Osteocyte (in vitro differentiated cells): ENCODE data around the gene FNDC10. TPM values are rescaled to one million over a fixed set of nuclear protein-coding genes. Genes with fewer than 3 reads are reported as not detected.
"Not testable (repeated sequence)": the region's sequence is repeated elsewhere in the genome, so short reads cannot be mapped to it uniquely, and the experiment has no call there.

ENCODE experiments used
- DNase-seq: peaks from one replicate; pipeline ENCODE4 v3.0.0; 2021; ENCODE audit warnings: mixed read lengths; ENCODE audit not compliant: unreplicated experiment; ENCODE audit errors: extremely low spot score
- H3K27ac Mint-ChIP-seq: one replicate; pipeline ENCODE4 v1.8.0; 2021; ENCODE audit warnings: mild to moderate bottlenecking, mixed read lengths; ENCODE audit not compliant: unreplicated experiment
- H3K27me3 Mint-ChIP-seq: one replicate; pipeline ENCODE4 v1.8.0; 2021; ENCODE audit warnings: mixed read lengths; ENCODE audit not compliant: unreplicated experiment
- H3K36me3 Mint-ChIP-seq: one replicate; pipeline ENCODE4 v1.8.0; 2021; ENCODE audit warnings: mixed read lengths; ENCODE audit not compliant: unreplicated experiment
- H3K4me1 Mint-ChIP-seq: one replicate; pipeline ENCODE4 v1.8.0; 2021; ENCODE audit warnings: mixed read lengths; ENCODE audit not compliant: unreplicated experiment
- H3K4me3 Mint-ChIP-seq: one replicate; pipeline ENCODE4 v1.8.0; 2021; ENCODE audit warnings: mild to moderate bottlenecking, moderate library complexity, mixed read lengths; ENCODE audit not compliant: unreplicated experiment
- H3K9me3 Mint-ChIP-seq: one replicate; pipeline ENCODE4 v1.8.0; 2021; ENCODE audit warnings: mixed read lengths; ENCODE audit not compliant: unreplicated experiment
- CTCF ChIP-seq: fragments of 200-600 bp; sonication (generic); IDR thresholded peaks from 2 replicates; pipeline ENCODE4 v1.5.0; 2021; ENCODE audit warnings: antibody characterized with exemption, mild to moderate bottlenecking, moderate library complexity
- long read RNA-seq: library from polyadenylated mRNA; unstranded; transcript quantifications from one replicate; pipeline ENCODE4 v2.0.0, GENCODE V29; 2021
- total RNA-seq: library from RNA; stranded (reverse); gene quantifications from 2 replicates; pipeline ENCODE4 v1.2.1, GENCODE V29; 2021

The FNDC10 gene
- total RNA-seq, result 25.6 and 28.0 TPM in 2 replicates
- long read RNA-seq, partial matches to known transcripts, result 0 of 2 reads
- long read RNA-seq, other reads (novel, unspliced or antisense), result 0 of 2 reads

GRCh38 chr1:1599935-1600860, at the start of gene FNDC10:
FNDC10 (minus strand) TSS chr1:1600135; CDS start chr1:1600015, 120 bp downstream.
- peak within 1 kb of the TSS; percentile 71 for H3K4me3 Mint-ChIP-seq
- DNase-seq, result peak; percentile 81
- H3K36me3 Mint-ChIP-seq, result no peaks in the 10 kb centered on the region
- peaks cover 12% of the 10 kb centered on the region for H3K4me1 Mint-ChIP-seq
- no peaks in the 10 kb centered on the region for H3K27me3 Mint-ChIP-seq
- no peak for TF ChIP-seq CTCF
- H3K27ac Mint-ChIP-seq, result no peak within 1 kb of the TSS
- H3K9me3 Mint-ChIP-seq, result no peaks in the 10 kb centered on the region

GRCh38 chr1:1648265-1648664, 48.3 kb upstream of the FNDC10 start:
- H3K27ac Mint-ChIP-seq, DNase-seq, H3K9me3 Mint-ChIP-seq, H3K4me1 Mint-ChIP-seq, H3K27me3 Mint-ChIP-seq, H3K4me3 Mint-ChIP-seq: not testable (repeated sequence)
- H3K36me3 Mint-ChIP-seq, result peaks cover 46% of the 10 kb centered on the region

GRCh38 chr1:1647567-1648241, 47.8 kb upstream of the FNDC10 start:
- not testable (repeated sequence) for DNase-seq, H3K4me3 Mint-ChIP-seq, H3K27me3 Mint-ChIP-seq, H3K4me1 Mint-ChIP-seq, H3K9me3 Mint-ChIP-seq, H3K27ac Mint-ChIP-seq
- peaks cover 45% of the 10 kb centered on the region for H3K36me3 Mint-ChIP-seq

- not testable (repeated sequence) for DNase-seq, H3K4me1 Mint-ChIP-seq, H3K27me3 Mint-ChIP-seq, H3K27ac Mint-ChIP-seq, H3K4me3 Mint-ChIP-seq, H3K9me3 Mint-ChIP-seq
- peaks cover 33% of the 10 kb centered on the region for H3K36me3 Mint-ChIP-seq
These were observed 46.4 kb upstream of the FNDC10 start for GRCh38 chr1:1646326-1646725.

GRCh38 chr1:1640711-1641461, 41.0 kb upstream of the FNDC10 start:
- H3K4me1 Mint-ChIP-seq, H3K9me3 Mint-ChIP-seq, H3K4me3 Mint-ChIP-seq, H3K36me3 Mint-ChIP-seq, H3K27me3 Mint-ChIP-seq, DNase-seq, H3K27ac Mint-ChIP-seq: not testable (repeated sequence)

GRCh38 chr1:1640081-1640480, 40.1 kb upstream of the FNDC10 start:
- not testable (repeated sequence) for H3K4me3 Mint-ChIP-seq, DNase-seq, H3K27ac Mint-ChIP-seq, H3K27me3 Mint-ChIP-seq, H3K36me3 Mint-ChIP-seq, H3K4me1 Mint-ChIP-seq, H3K9me3 Mint-ChIP-seq

- not testable (repeated sequence) for H3K9me3 Mint-ChIP-seq, H3K27ac Mint-ChIP-seq, H3K4me3 Mint-ChIP-seq, H3K36me3 Mint-ChIP-seq, H3K4me1 Mint-ChIP-seq, H3K27me3 Mint-ChIP-seq, DNase-seq
These were observed 39.4 kb upstream of the FNDC10 start for GRCh38 chr1:1639368-1639767.

- DNase-seq, H3K27ac Mint-ChIP-seq, H3K36me3 Mint-ChIP-seq, H3K4me1 Mint-ChIP-seq, H3K4me3 Mint-ChIP-seq, H3K27me3 Mint-ChIP-seq, H3K9me3 Mint-ChIP-seq: not testable (repeated sequence)
These were observed 38.6 kb upstream of the FNDC10 start for GRCh38 chr1:1638528-1638927.

- not testable (repeated sequence) for H3K36me3 Mint-ChIP-seq, H3K27me3 Mint-ChIP-seq, DNase-seq, H3K9me3 Mint-ChIP-seq, H3K4me1 Mint-ChIP-seq, H3K27ac Mint-ChIP-seq, H3K4me3 Mint-ChIP-seq
These were observed 37.5 kb upstream of the FNDC10 start for GRCh38 chr1:1637479-1637875.

GRCh38 chr1:1636621-1637478, 36.9 kb upstream of the FNDC10 start:
- H3K27ac Mint-ChIP-seq, H3K27me3 Mint-ChIP-seq, H3K4me1 Mint-ChIP-seq, H3K36me3 Mint-ChIP-seq, DNase-seq, H3K4me3 Mint-ChIP-seq, H3K9me3 Mint-ChIP-seq: not testable (repeated sequence)
